ENCODE data around the gene TRH. TPM values are rescaled to one million over a fixed set of nuclear protein-coding genes. Genes with fewer than 3 reads are reported as not detected.

Gene TRH
- total RNA-seq, 1 experiment from 2014 or later, result not detected

DNA sequence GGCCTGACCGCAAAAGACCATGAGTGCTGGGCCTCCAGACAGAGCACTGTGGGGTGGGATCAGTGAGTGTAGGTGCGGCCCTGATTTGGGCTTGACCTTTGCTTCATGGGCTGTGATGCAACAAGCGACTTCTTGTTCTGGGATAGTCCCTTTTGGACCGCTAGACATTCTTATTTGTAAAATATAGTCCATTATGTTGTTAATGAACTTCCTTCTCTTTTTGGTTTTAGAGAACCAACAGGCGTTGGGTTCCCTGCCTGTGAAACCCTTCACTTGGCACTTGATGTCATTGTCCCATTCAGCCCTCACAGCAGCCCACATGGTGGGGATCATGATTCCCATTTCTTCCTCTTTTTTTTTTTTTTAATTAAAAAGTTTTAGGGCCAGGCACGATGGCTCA lies 15.8 kb upstream of the TRH start:
- Histone ChIP-seq H3K4me1 (no peaks in the 10 kb centered on the region), H3K4me3 (ENCODE audit: low read depth, low read length) (no peak overlapping the region), H3K9me3 (no peaks in the 10 kb centered on the region), H3K36me3 (ENCODE audit: control insufficient read depth, insufficient read depth, low read length) (no peaks in the 10 kb centered on the region), H3K27me3 (replicated peaks; ENCODE audit: control insufficient read depth, insufficient read depth, low read length) (no peaks in the 10 kb centered on the region)
- TF ChIP-seq, protein P1, sequence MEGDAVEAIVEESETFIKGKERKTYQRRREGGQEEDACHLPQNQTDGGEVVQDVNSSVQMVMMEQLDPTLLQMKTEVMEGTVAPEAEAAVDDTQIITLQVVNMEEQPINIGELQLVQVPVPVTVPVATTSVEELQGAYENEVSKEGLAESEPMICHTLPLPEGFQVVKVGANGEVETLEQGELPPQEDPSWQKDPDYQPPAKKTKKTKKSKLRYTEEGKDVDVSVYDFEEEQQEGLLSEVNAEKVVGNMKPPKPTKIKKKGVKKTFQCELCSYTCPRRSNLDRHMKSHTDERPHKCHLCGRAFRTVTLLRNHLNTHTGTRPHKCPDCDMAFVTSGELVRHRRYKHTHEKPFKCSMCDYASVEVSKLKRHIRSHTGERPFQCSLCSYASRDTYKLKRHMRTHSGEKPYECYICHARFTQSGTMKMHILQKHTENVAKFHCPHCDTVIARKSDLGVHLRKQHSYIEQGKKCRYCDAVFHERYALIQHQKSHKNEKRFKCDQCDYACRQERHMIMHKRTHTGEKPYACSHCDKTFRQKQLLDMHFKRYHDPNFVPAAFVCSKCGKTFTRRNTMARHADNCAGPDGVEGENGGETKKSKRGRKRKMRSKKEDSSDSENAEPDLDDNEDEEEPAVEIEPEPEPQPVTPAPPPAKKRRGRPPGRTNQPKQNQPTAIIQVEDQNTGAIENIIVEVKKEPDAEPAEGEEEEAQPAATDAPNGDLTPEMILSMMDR (IDR thresholded peaks at IDR 0.05; ENCODE audit: insufficient read depth in 1 of 2, low read depth in 1 of 2, low read length in 1 of 2, severe bottlenecking in 1 of 2, unreplicated experiment in 1 of 2), result no peak
- H3K27me3 Mint-ChIP-seq (ENCODE audit: insufficient read depth, unreplicated experiment), result peaks cover 11% of the 10 kb centered on the region
- H3K4me1 Mint-ChIP-seq (ENCODE audit: low read depth, unreplicated experiment), result peaks cover 7% of the 10 kb centered on the region
- no peak for DNase-seq
- H3K4me3 Mint-ChIP-seq (ENCODE audit: unreplicated experiment), result no peak overlapping the region
- ChIA-PET POLR2A (no interaction called here), CTCF (interaction anchor here (0.6 kb wide), 1 partner anchor 129 kb away, joined by 4 read pairs; no protein-coding TSS in a partner anchor)
- H3K9me3 Mint-ChIP-seq (ENCODE audit: unreplicated experiment), result no peaks in the 10 kb centered on the region
- no peaks in the 10 kb centered on the region for H3K36me3 Mint-ChIP-seq (ENCODE audit: insufficient read depth, unreplicated experiment)
- intact Hi-C loops (cut with micrococcal nuclease; ENCODE audit: unreplicated experiment), result no loop called here
- no TSS peak for BruUV-seq (replicated peaks)
- H3K27ac Mint-ChIP-seq (ENCODE audit: unreplicated experiment), result no peak overlapping the region

DNA sequence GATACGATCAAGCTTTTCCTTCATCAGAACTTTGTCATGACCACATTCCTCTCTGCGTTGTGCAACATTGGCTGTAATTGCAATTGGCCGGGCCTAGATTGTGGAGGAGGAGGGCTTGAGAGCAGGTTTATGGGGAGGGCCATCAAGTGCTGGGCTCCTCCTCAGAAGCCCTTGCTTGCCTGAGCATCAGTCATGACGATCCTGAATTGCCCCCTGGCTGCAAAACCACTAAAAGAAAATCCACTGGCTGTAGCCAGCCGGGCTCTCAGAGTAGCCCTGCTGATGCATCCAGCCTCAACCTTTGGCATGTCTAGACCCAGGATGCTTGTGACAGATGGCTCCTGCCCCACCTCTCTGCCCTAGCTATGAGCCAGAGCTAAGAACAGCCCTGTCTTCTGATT lies 13.4 kb upstream of the TRH start:
- intact Hi-C loops (cut with micrococcal nuclease; ENCODE audit: unreplicated experiment), result no loop called here
- H3K4me3 Mint-ChIP-seq (ENCODE audit: unreplicated experiment), result no peak overlapping the region
- no peaks in the 10 kb centered on the region for H3K9me3 ChIP-seq
- peaks cover 7% of the 10 kb centered on the region for H3K4me1 Mint-ChIP-seq (ENCODE audit: low read depth, unreplicated experiment)
- no peak overlapping the region for H3K4me3 ChIP-seq (ENCODE audit: low read depth, low read length)
- CTCF ChIA-PET, result no interaction called here
- no peaks in the 10 kb centered on the region for H3K36me3 ChIP-seq (ENCODE audit: control insufficient read depth, insufficient read depth, low read length)
- POLR2A ChIA-PET, result no interaction called here
- no peaks in the 10 kb centered on the region for H3K9me3 Mint-ChIP-seq (ENCODE audit: unreplicated experiment)
- H3K27me3 Mint-ChIP-seq (ENCODE audit: insufficient read depth, unreplicated experiment), result peaks cover 8% of the 10 kb centered on the region
- H3K36me3 Mint-ChIP-seq (ENCODE audit: insufficient read depth, unreplicated experiment), result no peaks in the 10 kb centered on the region
- TF ChIP-seq, protein P1 (IDR thresholded peaks at IDR 0.05; ENCODE audit: insufficient read depth in 1 of 2, low read depth in 1 of 2, low read length in 1 of 2, severe bottlenecking in 1 of 2, unreplicated experiment in 1 of 2), result no peak
- peak in 1 of 2 experiments; percentile 10 for DNase-seq
- BruUV-seq (replicated peaks), result no TSS peak
- no peaks in the 10 kb centered on the region for H3K27me3 ChIP-seq (replicated peaks; ENCODE audit: control insufficient read depth, insufficient read depth, low read length)
- H3K4me1 ChIP-seq, result no peaks in the 10 kb centered on the region
- no peak overlapping the region for H3K27ac Mint-ChIP-seq (ENCODE audit: unreplicated experiment)

DNA sequence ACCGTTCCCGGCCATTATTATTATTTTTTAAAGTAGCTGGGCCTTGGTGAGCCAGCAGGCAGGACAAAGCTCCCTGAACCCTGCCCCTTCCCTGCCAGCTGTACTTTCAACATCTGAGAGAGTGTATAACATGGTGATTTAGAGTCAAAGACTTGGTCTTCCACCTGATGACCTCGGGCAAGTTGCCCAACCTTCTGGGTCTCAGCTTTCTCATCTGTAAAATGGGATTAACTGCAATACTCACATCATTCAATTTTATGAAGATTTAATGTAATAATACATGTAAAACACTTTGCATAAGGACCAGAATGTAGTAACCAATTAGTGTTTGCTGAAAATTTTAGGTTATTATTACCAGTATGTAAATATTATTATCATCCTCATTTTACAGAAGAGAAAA lies 11.9 kb upstream of the TRH start:
- no peak overlapping the region for H3K4me3 ChIP-seq (ENCODE audit: low read depth, low read length)
- H3K4me1 ChIP-seq, result no peaks in the 10 kb centered on the region
- POLR2A ChIA-PET, result no interaction called here
- Mint-ChIP-seq H3K4me1 (ENCODE audit: low read depth, unreplicated experiment) (peaks cover 7% of the 10 kb centered on the region), H3K27ac (ENCODE audit: unreplicated experiment) (no peak overlapping the region), H3K4me3 (ENCODE audit: unreplicated experiment) (no peak overlapping the region), H3K9me3 (ENCODE audit: unreplicated experiment) (no peaks in the 10 kb centered on the region), H3K36me3 (ENCODE audit: insufficient read depth, unreplicated experiment) (no peaks in the 10 kb centered on the region), H3K27me3 (ENCODE audit: insufficient read depth, unreplicated experiment) (peaks cover 8% of the 10 kb centered on the region)
- no TSS peak for BruUV-seq (replicated peaks)
- H3K36me3 ChIP-seq (ENCODE audit: control insufficient read depth, insufficient read depth, low read length), result no peaks in the 10 kb centered on the region
- CTCF ChIA-PET, result no interaction called here
- DNase-seq, result no peak
- no peaks in the 10 kb centered on the region for H3K27me3 ChIP-seq (replicated peaks; ENCODE audit: control insufficient read depth, insufficient read depth, low read length)
- TF ChIP-seq, protein P1 (IDR thresholded peaks at IDR 0.05; ENCODE audit: insufficient read depth in 1 of 2, low read depth in 1 of 2, low read length in 1 of 2, severe bottlenecking in 1 of 2, unreplicated experiment in 1 of 2), result no peak
- no peaks in the 10 kb centered on the region for H3K9me3 ChIP-seq
- intact Hi-C loops (cut with micrococcal nuclease; ENCODE audit: unreplicated experiment), result no loop called here
